GM21825 (cell line): ENCODE data around the gene HOXC9.

Source experiments
- ATAC-seq: cut with Tn5 transposase; IDR thresholded peaks from one replicate; pipeline ENCODE4 v1.9.1; 2021; ENCODE audit warnings: mild to moderate bottlenecking, moderate library complexity; ENCODE audit not compliant: unreplicated experiment

The HOXC9 gene

GRCh38 chr12:54012631-54013409 is 12.9 kb downstream of the HOXC9 start:
- ATAC-seq: no peak

GRCh38 chr12:54014377-54015017 is 14.5 kb downstream of the HOXC9 start:
- no peak for ATAC-seq

- ATAC-seq: no peak
These were observed 15.3 kb downstream of the HOXC9 start for GRCh38 chr12:54015018-54015931.

- no peak for ATAC-seq
These were observed 16.1 kb downstream of the HOXC9 start for GRCh38 chr12:54016051-54016450.

- no peak for ATAC-seq
These were observed 16.6 kb downstream of the HOXC9 start for GRCh38 chr12:54016478-54016964.

GRCh38 chr12:54017027-54017788 is 17.2 kb downstream of the HOXC9 start:
- peak; percentile 26 for ATAC-seq

GRCh38 chr12:54017878-54018467 is 18.0 kb downstream of the HOXC9 start:
- ATAC-seq: peak; percentile 70

GRCh38 chr12:54018468-54018984 is 18.6 kb downstream of the HOXC9 start:
- ATAC-seq: no peak

GRCh38 chr12:54019091-54019811 is 19.3 kb downstream of the HOXC9 start:
- ATAC-seq: no peak

GRCh38 chr12:54019924-54020590 is 20.1 kb downstream of the HOXC9 start:
- no peak for ATAC-seq

GRCh38 chr12:54020591-54021405 is 20.8 kb downstream of the HOXC9 start:
- ATAC-seq: no peak

GRCh38 chr12:54021432-54022013 is 21.6 kb downstream of the HOXC9 start:
- no peak for ATAC-seq

GRCh38 chr12:54022960-54023884 is 23.3 kb downstream of the HOXC9 start:
- ATAC-seq: no peak

- ATAC-seq: no peak
These were observed 24.2 kb downstream of the HOXC9 start for GRCh38 chr12:54024127-54024526.

GRCh38 chr12:54024581-54025305 is 24.8 kb downstream of the HOXC9 start:
- ATAC-seq: no peak
